ENCODE data around the gene PTPRM.

- TF ChIP-seq CTCF (IDR thresholded peaks at IDR 0.05), result no peak
- no peak for TF ChIP-seq JUN (CRISPR knock-in tag; IDR thresholded peaks at IDR 0.05)
- no peak for TF ChIP-seq MAX (CRISPR knock-in tag; IDR thresholded peaks at IDR 0.05)
- TF ChIP-seq MXD4 (CRISPR knock-in tag; IDR thresholded peaks at IDR 0.05; ENCODE audit: borderline replicate concordance), result no peak
- TF ChIP-seq EMX1 (CRISPR knock-in tag; IDR thresholded peaks at IDR 0.05), result no peak
- no peak for TF ChIP-seq ZNF425 (CRISPR knock-in tag; conservative IDR thresholded peaks at IDR 0.05)
Measured at GRCh38 chr18:8411492-8411891, 844.4 kb downstream of the PTPRM start.
